Fibroblast of villous mesenchyme (primary cell): ENCODE data around the gene CASTOR1. TPM values are rescaled to one million over a fixed set of nuclear protein-coding genes. Genes with fewer than 3 reads are reported as not detected.
A peak's percentile ranks its signal among the peaks of the same experiment; 100 is the strongest.

Experiments used
- DNase-seq: peaks from one replicate; pipeline ENCODE4 v3.0.0-alpha.2; 2010; ENCODE audit warnings: low read depth
- H3K4me3 ChIP-seq: 2 replicates; pipeline ENCODE4 v1.5.1; 2011; ENCODE audit warnings: low read depth, mild to moderate bottlenecking, low read length
- total RNA-seq: library from RNA; depleted of rRNA; stranded (reverse); fragments of >200 nt; gene quantifications from 2 replicates; pipeline ENCODE4 v1.2.3, GENCODE V29; 2012
- TF ChIP-seq, protein P1 (sequence below): IDR thresholded peaks from 2 replicates; pipeline ENCODE4 v1.5.1; 2012; ENCODE audit warnings: low read depth, mild to moderate bottlenecking, low read length; ENCODE audit not compliant: insufficient read depth

Gene CASTOR1
- total RNA-seq, 1 donor: 4.3 TPM

- H3K4me3 ChIP-seq: no peak overlapping the region
Measured at GRCh38 chr22:30240541-30241417, 48.5 kb downstream of the CASTOR1 start.

GRCh38 chr22:30239488-30240405 lies 49.6 kb downstream of the CASTOR1 start:
- no peak for DNase-seq
- TF ChIP-seq, protein P1, sequence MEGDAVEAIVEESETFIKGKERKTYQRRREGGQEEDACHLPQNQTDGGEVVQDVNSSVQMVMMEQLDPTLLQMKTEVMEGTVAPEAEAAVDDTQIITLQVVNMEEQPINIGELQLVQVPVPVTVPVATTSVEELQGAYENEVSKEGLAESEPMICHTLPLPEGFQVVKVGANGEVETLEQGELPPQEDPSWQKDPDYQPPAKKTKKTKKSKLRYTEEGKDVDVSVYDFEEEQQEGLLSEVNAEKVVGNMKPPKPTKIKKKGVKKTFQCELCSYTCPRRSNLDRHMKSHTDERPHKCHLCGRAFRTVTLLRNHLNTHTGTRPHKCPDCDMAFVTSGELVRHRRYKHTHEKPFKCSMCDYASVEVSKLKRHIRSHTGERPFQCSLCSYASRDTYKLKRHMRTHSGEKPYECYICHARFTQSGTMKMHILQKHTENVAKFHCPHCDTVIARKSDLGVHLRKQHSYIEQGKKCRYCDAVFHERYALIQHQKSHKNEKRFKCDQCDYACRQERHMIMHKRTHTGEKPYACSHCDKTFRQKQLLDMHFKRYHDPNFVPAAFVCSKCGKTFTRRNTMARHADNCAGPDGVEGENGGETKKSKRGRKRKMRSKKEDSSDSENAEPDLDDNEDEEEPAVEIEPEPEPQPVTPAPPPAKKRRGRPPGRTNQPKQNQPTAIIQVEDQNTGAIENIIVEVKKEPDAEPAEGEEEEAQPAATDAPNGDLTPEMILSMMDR: no peak
- no peak overlapping the region for H3K4me3 ChIP-seq

More at GRCh38 chr22:30240541-30241417, 48.5 kb downstream of the CASTOR1 start:
- DNase-seq: no peak
- TF ChIP-seq, protein P1: no peak

DNA sequence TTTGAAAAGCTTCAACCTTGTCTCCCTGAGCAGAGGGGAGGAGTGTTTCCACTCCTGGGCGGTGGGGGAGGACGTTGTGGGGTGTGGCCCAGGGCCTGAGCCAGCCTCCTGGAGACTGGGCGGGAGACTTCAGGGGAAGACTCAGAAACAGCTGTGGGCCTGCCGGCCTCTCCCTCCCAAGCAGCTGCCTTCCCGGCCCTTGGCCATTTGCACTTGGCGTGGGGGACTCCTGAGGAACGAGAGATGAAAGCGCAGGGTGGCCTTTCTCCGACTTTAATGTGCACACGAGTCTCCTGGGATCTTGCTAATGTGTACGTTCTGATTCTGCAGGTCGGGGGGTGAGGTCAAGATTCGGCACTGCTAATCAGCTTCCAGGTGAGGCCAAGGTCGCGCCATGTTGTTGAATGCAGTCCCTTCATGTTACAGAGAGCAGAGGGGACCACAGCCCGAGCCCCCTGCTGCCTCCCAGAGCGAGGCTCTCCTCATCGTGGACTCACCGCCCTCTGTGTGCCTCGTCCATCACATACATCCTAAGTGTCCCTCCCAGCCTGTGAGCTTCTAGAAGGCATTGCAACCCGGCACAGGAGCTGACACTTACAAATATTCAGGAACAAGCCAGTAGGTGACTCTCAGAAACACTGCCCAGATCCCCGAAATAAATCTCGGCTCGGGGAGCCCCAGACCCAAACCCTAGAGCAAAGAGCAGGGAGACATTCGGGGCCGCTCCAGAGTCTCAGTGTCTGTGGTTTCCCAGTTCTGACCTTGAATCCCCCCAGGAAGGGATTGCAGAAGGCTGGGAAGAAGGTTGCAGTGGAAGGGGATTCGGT lies 50.4 kb downstream of the CASTOR1 start:
- peak; percentile 88 for DNase-seq
- TF ChIP-seq, protein P1: no peak

DNA sequence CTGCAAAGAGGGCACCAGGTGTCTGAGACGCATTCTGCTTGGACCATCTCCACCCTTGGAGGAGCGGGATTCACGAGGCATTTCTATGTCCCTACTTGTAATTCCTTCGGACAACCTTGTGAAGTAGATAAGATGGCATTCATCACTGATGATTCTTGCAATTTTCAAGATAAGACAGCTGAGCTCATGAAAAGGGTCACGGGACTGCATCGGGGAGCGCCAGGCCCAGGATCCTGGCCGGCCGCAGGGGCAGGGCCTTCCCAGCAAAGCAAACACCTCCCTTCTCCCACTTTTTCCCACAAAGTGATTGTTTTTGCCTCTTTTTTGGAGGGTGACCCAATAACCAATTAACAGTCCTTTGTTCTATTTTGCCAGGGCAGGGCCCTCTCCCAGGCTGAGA lies 51.2 kb downstream of the CASTOR1 start:
- DNase-seq: peak; percentile 88
- TF ChIP-seq, protein P1: no peak
- no peak overlapping the region for H3K4me3 ChIP-seq

More for the DNA sequence above, 50.4 kb downstream of the CASTOR1 start:
- no peak overlapping the region for H3K4me3 ChIP-seq

DNA sequence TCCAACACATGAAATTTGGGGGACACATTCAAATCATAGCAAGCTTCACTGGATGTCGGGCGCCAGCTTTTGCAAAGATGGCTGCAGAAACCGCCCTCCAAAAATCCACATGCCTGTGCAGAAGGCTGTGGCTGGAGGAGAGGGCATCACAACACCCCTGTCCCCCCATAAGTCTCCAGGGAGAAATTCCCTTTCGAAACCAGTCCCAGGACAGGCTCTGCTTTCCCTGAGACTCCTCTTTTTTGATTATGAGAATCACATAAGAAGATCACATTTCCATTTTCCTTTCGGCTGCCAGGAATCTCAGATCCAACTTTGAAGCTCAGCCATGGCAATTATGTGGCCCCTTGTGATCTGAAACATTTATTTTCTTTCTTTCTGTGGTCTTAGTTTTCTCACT lies 52.4 kb downstream of the CASTOR1 start:
- no peak for DNase-seq
- H3K4me3 ChIP-seq: no peak overlapping the region
- TF ChIP-seq, protein P1: no peak

DNA sequence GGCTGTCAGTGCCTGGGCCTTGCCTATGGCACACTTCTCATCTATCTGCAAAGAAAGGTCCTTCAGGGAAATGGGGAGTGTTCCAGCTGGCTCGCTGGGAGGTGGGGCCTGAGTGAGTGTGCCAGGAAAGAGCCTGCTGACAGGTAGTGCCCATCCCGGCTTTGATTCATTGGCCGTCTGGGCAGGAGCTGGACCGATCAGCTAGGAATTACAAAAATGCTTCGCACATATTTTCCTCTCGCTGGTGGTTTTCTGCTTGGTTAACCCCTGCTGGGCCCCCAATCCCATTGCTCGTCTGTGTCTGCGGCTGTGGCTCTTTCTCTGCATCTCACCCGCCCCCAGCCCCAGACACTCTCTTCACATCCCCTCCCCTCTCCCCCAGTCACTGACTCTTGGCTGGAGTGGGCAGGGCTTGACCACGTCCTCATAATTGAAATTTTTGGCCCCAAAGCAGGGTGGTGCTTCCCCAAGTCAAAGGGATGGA lies 53.6 kb downstream of the CASTOR1 start:
- TF ChIP-seq, protein P1: no peak
- no peak overlapping the region for H3K4me3 ChIP-seq
- DNase-seq: peak; percentile 85
